ENCODE data around the gene ARHGAP15. TPM values are rescaled to one million over a fixed set of nuclear protein-coding genes. Genes with fewer than 3 reads are reported as not detected.

The ARHGAP15 gene
- total RNA-seq, 1 experiment from 2014 or later, result not detected

DNA sequence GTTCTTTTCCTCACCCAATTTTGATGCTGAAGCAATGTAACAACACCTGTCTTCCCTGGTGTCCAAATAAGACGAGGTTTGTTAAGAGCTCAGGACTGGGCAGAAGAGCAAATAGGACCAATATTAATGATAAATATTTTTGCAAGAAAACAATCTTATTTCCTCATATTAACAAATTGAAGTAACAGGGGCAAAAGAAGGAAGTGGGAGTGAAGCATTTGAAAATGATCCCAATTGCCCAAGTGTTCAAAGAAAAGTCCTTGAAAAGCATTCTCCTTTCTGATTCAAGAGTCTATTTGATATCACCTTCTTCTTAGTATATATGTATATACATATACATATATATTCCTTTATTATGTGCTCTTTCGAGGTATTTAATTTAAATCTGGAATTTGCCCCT, 418.8 kb downstream of the ARHGAP15 start:
- DNase-seq, result no peak
- Histone ChIP-seq H3K9me3 (no peaks in the 10 kb centered on the region), H3K36me3 (no peaks in the 10 kb centered on the region), H3K27me3 (no peaks in the 10 kb centered on the region), H3K4me3 (no peak overlapping the region)

DNA sequence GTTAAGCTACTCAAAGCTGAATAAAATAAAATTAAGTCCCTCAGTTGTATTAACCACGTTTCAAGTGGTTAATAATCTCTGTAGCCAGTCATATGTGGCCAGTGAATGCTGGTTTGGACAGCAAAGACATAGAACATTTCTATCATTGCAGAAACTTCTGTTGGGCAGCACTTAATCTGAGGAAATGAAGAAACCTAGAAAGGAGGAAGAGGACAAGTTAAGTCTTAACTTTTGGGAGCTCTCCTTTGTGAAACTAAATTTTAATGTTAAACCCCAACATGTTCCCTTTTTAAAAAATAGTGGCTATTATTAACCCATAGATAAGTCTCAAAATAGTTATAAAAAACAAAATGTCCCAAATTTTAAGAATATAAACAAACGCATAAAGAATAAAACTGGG, 421.3 kb downstream of the ARHGAP15 start:
- Histone ChIP-seq H3K36me3 (no peaks in the 10 kb centered on the region), H3K4me3 (no peak overlapping the region), H3K9me3 (no peaks in the 10 kb centered on the region), H3K27me3 (no peaks in the 10 kb centered on the region)
- no peak for DNase-seq

DNA sequence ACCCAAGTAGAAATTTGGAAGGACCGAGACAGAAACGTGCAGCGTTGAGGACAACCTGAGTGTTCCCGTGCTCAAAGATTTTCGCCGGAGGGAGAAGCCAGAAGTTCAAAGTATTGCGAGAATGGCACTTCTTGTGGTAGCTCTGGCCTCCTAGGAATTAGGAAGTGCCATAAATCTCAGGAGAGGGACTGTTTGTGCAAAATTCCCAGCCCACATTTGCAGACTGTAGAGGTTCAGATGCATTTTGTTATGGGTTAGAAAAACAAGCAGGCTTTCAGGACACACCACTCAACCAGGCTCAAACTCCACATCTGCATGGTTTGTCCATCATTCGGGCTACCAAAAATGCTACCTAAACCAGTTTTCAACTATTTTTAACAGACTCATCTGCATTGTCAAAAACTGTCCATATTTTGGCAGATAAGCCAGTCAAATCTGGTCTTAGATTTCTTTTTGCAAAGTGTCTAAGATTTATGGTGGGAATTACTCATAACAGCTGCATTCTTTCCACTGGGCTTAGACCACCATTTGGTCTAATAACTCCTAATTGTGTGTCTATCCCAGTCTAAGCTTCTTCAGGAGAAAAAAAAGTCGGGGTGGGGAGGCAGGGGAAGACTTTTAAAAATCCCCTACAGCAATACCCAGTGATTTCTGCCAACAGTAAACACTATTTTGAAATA, 422.9 kb downstream of the ARHGAP15 start:
- no peaks in the 10 kb centered on the region for H3K27me3 ChIP-seq
- H3K4me3 ChIP-seq, result no peak overlapping the region
- no peaks in the 10 kb centered on the region for H3K9me3 ChIP-seq
- H3K36me3 ChIP-seq, result no peaks in the 10 kb centered on the region
- DNase-seq, result no peak

DNA sequence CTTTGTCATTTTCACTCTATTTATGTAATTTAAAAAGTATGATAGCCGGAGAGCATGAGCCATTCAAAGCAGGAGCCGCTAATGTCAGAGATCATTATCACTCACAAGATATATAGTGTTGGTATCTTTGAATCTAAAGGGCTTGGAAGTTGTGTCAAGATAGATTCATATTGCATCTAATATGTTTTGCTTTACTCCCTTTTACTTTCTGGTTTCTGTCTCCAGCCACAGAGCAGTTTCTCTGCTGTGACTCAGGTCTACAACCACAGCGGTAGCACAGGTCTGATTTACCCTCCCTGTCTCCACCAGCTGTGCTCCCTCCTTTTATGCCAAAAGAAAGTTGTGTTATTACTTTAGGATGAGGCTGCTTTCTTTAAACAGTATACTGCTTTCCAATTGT, 424.0 kb downstream of the ARHGAP15 start:
- H3K4me3 ChIP-seq, result no peak overlapping the region
- no peaks in the 10 kb centered on the region for H3K36me3 ChIP-seq
- no peak for DNase-seq
- no peaks in the 10 kb centered on the region for H3K27me3 ChIP-seq
- no peaks in the 10 kb centered on the region for H3K9me3 ChIP-seq

DNA sequence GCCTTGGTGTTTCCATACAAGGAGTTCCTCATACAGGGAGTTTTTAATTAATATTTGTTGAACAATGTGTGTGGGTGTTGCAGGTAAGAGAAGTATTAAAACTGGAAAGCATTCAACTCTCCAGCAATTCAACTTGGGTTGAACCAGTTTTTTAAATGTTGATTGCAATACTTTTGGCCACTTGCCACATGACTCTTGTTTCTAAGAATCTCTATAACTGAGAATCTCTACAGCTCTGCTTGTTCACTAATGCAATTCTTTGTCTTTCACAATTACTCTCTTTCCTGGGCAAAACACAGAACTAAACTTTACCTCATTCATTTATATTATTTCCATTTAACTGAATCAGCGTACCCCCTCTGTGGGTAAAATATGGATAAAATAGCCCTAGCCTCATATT, 429.4 kb downstream of the ARHGAP15 start:
- no peak for DNase-seq
- Histone ChIP-seq H3K27me3 (no peaks in the 10 kb centered on the region), H3K36me3 (no peaks in the 10 kb centered on the region), H3K4me3 (no peak overlapping the region), H3K9me3 (no peaks in the 10 kb centered on the region)

DNA sequence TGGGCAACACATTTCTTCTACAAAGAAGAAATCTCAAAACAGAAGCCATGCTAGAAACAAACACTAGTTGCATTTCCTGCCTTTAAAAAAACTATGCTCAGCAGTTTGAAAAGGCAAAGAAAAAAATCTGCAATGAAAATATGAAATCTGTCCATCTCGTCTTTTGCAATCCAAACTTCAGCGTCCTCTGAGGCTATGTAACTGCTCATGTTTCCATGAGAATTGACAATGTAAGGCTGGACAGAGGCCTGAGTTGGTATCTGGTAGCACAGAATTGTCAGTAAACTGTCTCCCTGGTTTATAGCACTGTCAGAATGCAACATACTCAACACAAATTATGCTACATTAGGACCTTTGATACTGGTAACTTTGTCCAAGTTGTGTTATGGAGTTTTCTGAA, 429.9 kb downstream of the ARHGAP15 start:
- Histone ChIP-seq H3K9me3 (no peaks in the 10 kb centered on the region), H3K36me3 (no peaks in the 10 kb centered on the region), H3K27me3 (no peaks in the 10 kb centered on the region), H3K4me3 (no peak overlapping the region)
- DNase-seq, result no peak

DNA sequence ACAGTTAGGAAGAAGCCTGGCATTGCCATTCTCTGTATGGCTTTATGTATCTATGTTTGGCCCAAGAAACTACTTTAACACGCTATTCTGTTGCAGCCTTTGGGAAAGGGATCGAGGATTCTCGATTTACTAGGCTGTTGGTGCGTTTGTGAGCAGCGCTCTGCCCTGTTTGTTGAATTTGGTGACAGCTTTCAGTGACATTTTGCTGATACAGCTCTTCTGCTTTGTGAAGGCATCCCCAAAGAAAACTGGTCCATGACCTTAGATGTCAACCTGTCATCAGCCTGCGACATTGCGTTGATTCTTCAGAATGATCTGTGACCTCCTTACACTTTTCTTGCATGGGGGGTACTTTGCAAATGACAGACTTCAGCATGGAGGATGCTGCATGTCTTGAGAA, 431.5 kb downstream of the ARHGAP15 start:
- Histone ChIP-seq H3K36me3 (no peaks in the 10 kb centered on the region), H3K27me3 (no peaks in the 10 kb centered on the region), H3K9me3 (no peaks in the 10 kb centered on the region), H3K4me3 (no peak overlapping the region)
- no peak for DNase-seq

DNA sequence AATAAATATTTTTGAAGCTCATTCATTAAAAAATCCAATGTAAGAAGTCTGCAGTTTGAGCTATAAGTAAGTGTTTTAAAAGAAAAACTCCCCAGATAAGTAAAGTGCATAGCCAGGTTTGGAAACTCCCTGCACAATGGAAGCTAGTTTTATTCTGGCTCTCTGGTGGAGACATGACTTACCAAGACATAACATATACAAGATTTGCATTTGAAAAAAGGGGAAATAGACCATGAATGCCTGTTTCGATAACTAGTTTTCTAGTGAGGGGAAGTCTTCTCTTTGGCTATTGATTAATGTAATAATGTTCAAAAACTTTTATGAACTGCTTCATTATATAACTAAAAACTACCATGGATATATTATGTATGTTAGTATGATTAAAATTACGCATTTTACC, 435.2 kb downstream of the ARHGAP15 start:
- H3K27me3 ChIP-seq, result no peaks in the 10 kb centered on the region
- DNase-seq, result no peak
- no peaks in the 10 kb centered on the region for H3K36me3 ChIP-seq
- H3K4me3 ChIP-seq, result no peak overlapping the region
- no peaks in the 10 kb centered on the region for H3K9me3 ChIP-seq

DNA sequence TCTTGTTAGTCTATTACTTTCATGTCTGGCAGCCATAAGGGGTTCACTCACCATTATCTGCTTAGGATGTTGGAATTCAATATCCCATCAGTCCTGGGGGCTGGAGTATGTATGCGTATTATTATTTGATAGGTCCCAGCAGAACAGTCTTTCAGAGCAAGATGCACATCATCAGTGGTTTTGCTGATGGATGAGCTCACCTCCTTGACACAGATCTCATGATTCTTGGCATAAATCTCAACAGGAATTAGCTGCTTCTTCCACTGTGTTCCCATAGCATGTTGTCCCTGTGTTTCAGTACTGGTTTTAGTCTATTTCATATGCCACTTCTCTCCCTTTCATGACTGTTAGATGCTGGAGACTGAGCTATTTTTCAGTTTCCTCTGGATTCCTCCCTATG, 442.5 kb downstream of the ARHGAP15 start:
- Histone ChIP-seq H3K9me3 (no peaks in the 10 kb centered on the region), H3K27me3 (no peaks in the 10 kb centered on the region), H3K4me3 (no peak overlapping the region), H3K36me3 (no peaks in the 10 kb centered on the region)
- no peak for DNase-seq

DNA sequence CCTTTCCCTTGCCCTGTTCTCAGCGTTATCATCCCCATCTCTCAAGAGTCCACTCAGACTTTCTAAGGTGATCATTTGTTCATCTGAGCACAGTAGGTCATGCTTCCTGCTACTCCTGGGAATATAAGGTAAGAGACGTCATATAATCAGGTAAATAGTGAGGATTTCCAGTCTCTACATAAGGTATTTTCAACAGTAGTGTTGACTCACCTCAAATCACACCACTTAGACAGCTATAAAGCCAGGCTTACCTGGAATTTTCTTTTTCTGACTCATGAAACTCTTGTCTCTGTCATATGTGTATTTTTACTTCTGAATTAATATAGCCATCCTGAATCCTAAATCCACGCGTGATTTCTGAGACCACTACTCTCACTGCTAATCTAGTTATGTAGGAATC, 443.2 kb downstream of the ARHGAP15 start:
- DNase-seq, result no peak
- H3K36me3 ChIP-seq, result no peaks in the 10 kb centered on the region
- H3K27me3 ChIP-seq, result no peaks in the 10 kb centered on the region
- no peak overlapping the region for H3K4me3 ChIP-seq
- H3K9me3 ChIP-seq, result no peaks in the 10 kb centered on the region

DNA sequence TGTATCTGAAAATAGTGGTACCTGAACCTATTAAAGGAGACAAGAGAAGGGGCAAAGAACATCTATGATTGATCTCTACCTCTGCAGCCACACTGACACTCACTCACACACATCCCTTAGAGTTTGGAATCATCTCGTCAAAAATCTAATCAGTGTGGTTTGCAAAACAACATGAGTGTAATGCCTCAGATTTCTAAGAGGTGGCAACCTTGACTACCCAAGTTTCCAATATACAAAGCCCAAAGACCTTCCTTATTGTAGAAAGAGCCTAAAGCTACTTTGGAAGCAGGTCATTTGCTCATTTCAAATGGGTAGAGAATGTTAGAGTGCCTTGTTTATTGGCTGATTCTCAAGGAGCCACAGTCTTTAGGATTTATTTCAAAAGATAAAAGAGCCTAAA, 444.9 kb downstream of the ARHGAP15 start:
- Histone ChIP-seq H3K9me3 (no peaks in the 10 kb centered on the region), H3K4me3 (no peak overlapping the region), H3K36me3 (no peaks in the 10 kb centered on the region), H3K27me3 (no peaks in the 10 kb centered on the region)
- no peak for DNase-seq

DNA sequence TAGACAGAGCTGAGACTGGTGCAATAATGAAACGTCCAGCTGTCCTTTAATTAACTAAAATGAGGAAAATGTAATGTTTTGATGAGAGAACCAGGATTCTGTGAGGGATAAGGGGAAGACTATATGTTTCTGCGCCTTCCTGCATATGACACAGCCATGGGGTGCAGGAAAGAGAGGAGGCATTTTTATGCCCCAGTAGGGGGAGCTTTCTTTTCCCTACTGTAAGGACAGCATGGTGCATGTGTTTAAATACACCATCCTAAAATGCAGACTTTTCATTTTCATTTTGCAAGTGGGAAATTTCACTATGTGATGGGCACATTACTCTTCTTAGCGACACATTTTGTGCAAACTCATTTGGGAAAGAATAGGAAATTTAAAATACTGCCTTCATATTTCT, 446.1 kb downstream of the ARHGAP15 start:
- no peak for DNase-seq
- H3K4me3 ChIP-seq, result no peak overlapping the region
- H3K36me3 ChIP-seq, result no peaks in the 10 kb centered on the region
- H3K27me3 ChIP-seq, result no peaks in the 10 kb centered on the region
- no peaks in the 10 kb centered on the region for H3K9me3 ChIP-seq

DNA sequence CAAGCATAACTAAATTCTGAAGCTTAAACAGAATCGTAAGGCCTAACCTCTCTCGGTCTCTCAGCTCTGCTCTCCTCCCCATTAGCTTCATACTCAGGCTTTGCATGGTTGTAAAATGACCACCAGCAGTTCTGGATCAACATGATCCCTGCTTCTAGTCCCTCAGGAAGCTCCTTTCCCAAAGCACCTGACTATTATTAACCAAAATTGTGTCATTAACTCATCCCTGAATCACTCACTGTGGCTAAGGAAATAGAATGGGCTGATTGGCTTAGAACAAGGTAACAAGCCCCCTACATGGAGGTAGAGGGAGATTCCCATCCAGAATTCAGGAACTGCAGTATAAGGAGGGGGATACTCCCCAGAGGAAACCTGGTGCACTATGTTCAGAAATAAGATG, 448.3 kb downstream of the ARHGAP15 start:
- Histone ChIP-seq H3K36me3 (no peaks in the 10 kb centered on the region), H3K4me3 (no peak overlapping the region), H3K9me3 (no peaks in the 10 kb centered on the region), H3K27me3 (no peaks in the 10 kb centered on the region)
- no peak for DNase-seq

DNA sequence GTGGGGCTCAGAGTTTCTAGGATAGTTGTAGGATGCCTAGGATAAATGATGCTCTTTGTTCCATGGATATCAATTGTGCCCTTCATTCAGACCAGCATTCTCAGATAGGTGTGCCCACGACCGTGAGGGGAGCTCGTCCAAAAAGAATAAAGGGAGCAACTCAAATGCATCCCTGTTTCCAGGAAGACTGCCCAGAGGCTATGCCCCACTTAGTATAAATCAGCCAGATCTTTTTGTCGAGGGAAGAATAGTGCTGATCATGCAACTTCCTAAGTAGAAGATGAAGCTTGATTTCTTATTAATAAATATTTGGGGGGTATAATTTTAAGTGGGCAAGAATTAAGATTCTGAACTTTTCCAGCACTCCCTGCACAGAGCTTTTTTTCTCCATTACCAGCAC, 450.2 kb downstream of the ARHGAP15 start:
- no peak for DNase-seq
- Histone ChIP-seq H3K9me3 (no peaks in the 10 kb centered on the region), H3K36me3 (no peaks in the 10 kb centered on the region)

DNA sequence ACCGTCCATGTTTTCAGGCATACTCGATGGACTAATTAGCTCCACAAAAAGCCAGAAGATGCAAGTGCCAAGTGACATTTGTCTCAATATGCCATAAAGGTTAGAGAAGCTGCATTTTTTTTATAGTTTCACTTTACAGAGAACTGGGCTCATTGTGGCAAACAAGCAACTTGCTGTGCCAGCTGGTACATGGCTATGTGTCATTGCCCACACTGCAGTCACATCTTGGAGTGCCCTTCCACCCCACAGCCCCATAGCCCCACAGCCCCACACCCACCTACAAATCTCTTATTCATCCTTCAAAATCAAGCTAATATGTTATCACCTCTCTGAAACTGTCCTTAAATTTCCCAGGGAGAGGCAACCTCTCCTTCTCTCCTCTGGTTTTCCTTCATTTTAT, 451.9 kb downstream of the ARHGAP15 start:
- H3K36me3 ChIP-seq, result no peaks in the 10 kb centered on the region
- no peaks in the 10 kb centered on the region for H3K27me3 ChIP-seq
- DNase-seq, result peak; percentile 7
- no peaks in the 10 kb centered on the region for H3K9me3 ChIP-seq
- H3K4me3 ChIP-seq, result no peak overlapping the region

More for the DNA sequence above, 450.2 kb downstream of the ARHGAP15 start:
- no peak overlapping the region for H3K4me3 ChIP-seq
- H3K27me3 ChIP-seq, result no peaks in the 10 kb centered on the region

DNA sequence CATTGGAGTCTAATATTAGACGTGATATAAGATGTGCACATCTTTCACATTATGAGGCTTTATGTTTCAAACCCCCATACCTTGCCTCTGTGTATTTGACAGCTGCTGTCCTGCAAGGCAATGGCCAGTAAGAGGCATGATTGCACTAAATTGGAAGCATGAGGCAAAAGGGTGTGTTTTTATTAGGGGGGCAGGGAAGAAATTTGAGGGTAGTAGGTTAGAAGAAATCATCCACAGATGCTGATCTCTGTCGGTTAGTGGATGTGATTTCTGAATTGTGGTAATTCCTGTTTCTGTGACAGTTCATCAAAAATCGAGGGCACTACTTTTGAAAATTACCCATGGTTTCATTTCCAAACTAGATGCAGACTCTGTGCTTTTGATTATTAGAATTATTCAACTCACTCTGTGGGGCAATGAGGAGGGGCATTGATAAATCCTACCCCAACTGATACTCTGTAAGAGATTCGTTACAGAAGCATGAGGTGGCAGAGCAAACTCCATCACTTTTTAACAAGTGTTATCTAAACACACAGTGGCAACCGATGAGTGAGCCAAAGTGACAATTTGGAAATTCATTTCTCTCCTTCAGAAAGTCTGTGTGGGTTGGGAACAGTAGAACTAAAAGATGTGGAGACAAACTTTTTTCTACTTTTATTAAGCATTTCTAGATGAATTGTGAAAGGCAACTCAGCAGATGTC, 453.0 kb downstream of the ARHGAP15 start:
- H3K36me3 ChIP-seq, result no peaks in the 10 kb centered on the region
- H3K27me3 ChIP-seq, result no peaks in the 10 kb centered on the region
- no peak overlapping the region for H3K4me3 ChIP-seq
- DNase-seq, result no peak
- no peaks in the 10 kb centered on the region for H3K9me3 ChIP-seq

DNA sequence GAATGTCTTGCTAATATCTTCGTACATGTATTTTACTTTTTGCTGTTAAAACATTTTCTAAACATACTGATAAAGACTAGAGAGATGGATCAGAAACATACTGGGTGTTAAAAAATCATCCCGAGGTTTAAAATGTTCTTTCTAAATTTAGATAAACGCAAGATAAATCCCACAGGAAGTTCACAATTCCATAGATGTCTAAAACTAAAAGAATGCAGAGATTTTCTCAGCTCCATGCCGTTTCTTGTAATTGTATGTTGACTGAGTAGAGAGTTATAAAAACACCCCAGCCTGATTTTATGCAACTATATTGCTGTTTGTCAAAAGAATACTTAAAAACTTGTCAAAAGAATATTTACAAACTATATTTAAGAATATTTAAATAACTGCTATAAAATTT, 455.7 kb downstream of the ARHGAP15 start:
- Histone ChIP-seq H3K36me3 (no peaks in the 10 kb centered on the region), H3K4me3 (no peak overlapping the region), H3K27me3 (no peaks in the 10 kb centered on the region), H3K9me3 (no peaks in the 10 kb centered on the region)
- DNase-seq, result no peak

DNA sequence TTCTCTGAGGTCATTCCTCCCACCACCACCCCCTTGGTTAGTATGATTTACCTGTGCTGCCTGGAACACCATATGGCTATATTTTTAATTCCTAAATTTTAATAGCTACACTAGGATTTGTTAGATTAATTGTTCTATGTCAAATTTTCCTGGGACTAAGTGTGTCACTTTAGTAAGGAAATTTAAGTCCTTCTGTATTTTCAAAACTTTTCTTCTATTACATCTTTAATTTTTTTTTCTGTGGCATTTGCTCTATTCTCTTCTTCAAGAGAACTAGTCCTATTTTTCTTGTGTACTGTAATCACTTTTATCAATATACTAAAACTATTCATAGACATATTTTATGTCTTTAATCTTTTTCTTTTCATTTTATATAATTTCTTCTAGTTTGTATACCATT, 456.9 kb downstream of the ARHGAP15 start:
- H3K9me3 ChIP-seq, result no peaks in the 10 kb centered on the region
- DNase-seq, result no peak

More for the DNA sequence above, 456.9 kb downstream of the ARHGAP15 start:
- Histone ChIP-seq H3K4me3 (no peak overlapping the region), H3K36me3 (no peaks in the 10 kb centered on the region), H3K27me3 (no peaks in the 10 kb centered on the region)
